Neural crest cell (in vitro differentiated cells): ENCODE measurements around the gene NUDC. TPM values are rescaled to one million over a fixed set of nuclear protein-coding genes. Genes with fewer than 3 reads are reported as not detected.

ENCODE experiments used
- DNase-seq: peaks from one replicate; pipeline ENCODE4 v3.0.0; 2021; ENCODE audit warnings: low read depth, mixed read lengths, low spot score
- H3K27ac Mint-ChIP-seq: one replicate; pipeline ENCODE4 v1.8.0; 2021; ENCODE audit warnings: mild to moderate bottlenecking, mixed read lengths; ENCODE audit not compliant: unreplicated experiment
- H3K27me3 Mint-ChIP-seq: 2 replicates; pipeline ENCODE4 v1.8.0; 2021; ENCODE audit warnings: low read depth, mild to moderate bottlenecking, mixed read lengths
- H3K36me3 Mint-ChIP-seq: 2 replicates; pipeline ENCODE4 v1.8.0; 2021; ENCODE audit warnings: low read depth, mild to moderate bottlenecking, mixed read lengths
- H3K4me1 Mint-ChIP-seq: 2 replicates; pipeline ENCODE4 v1.8.0; 2021; ENCODE audit warnings: mixed read lengths
- H3K4me3 Mint-ChIP-seq: one replicate; pipeline ENCODE4 v1.8.0; 2021; ENCODE audit warnings: mild to moderate bottlenecking, mixed read lengths
- H3K9me3 Mint-ChIP-seq: 2 replicates; pipeline ENCODE4 v1.8.0; 2021; ENCODE audit warnings: mixed read lengths
- CTCF ChIP-seq: fragments of 200-600 bp; sonication (generic); conservative IDR thresholded peaks from 2 replicates; pipeline ENCODE4 v1.5.0; 2021; ENCODE audit warnings: antibody characterized with exemption, mild to moderate bottlenecking
- total RNA-seq: library from RNA; stranded (reverse); gene quantifications from 2 replicates; pipeline ENCODE4 v1.2.1, GENCODE V29; 2021

The NUDC gene
- total RNA-seq, 1 donor from 2014 or later = 96.1 TPM

- no peak for DNase-seq
- no peaks in the 10 kb centered on the region for H3K36me3 Mint-ChIP-seq
- H3K4me1 Mint-ChIP-seq = no peaks in the 10 kb centered on the region
- no peak within 1 kb of the TSS for H3K4me3 Mint-ChIP-seq
- no peaks in the 10 kb centered on the region for H3K9me3 Mint-ChIP-seq
- TF ChIP-seq CTCF = no peak
- peaks cover 13% of the 10 kb centered on the region for H3K27me3 Mint-ChIP-seq
- H3K27ac Mint-ChIP-seq = peak within 1 kb of the TSS; percentile 19
Measured at GRCh38 chr1:26913754-26914619, 7.6 kb upstream of the NUDC start, which contains the start of gene NR0B2. NR0B2 (minus strand) TSS chr1:26913975; CDS start chr1:26913940, 35 bp downstream.

- Mint-ChIP-seq H3K4me1 (peaks cover 2% of the 10 kb centered on the region), H3K4me3 (no peak overlapping the region), H3K36me3 (no peaks in the 10 kb centered on the region), H3K27ac (no peak overlapping the region), H3K27me3 (peaks cover 7% of the 10 kb centered on the region), H3K9me3 (peaks cover 1% of the 10 kb centered on the region)
- no peak for DNase-seq
- no peak for TF ChIP-seq CTCF
Measured at GRCh38 chr1:26915204-26915842, 6.2 kb upstream of the NUDC start.

GRCh38 chr1:26921126-26921539 lies 410 bp upstream of the NUDC start:
- H3K9me3 Mint-ChIP-seq = peaks cover 3% of the 10 kb centered on the region
- H3K4me1 Mint-ChIP-seq = peaks cover 29% of the 10 kb centered on the region
- no peak for DNase-seq
- peak overlapping the region; percentile 98 for H3K27ac Mint-ChIP-seq
- no peak for TF ChIP-seq CTCF
- H3K36me3 Mint-ChIP-seq = peaks cover 7% of the 10 kb centered on the region
- no peaks in the 10 kb centered on the region for H3K27me3 Mint-ChIP-seq
- peak overlapping the region; percentile 90 for H3K4me3 Mint-ChIP-seq

GRCh38 chr1:26922431-26922729 lies 837 bp downstream of the NUDC start:
- no peak overlapping the region for H3K27ac Mint-ChIP-seq
- H3K4me1 Mint-ChIP-seq = peaks cover 29% of the 10 kb centered on the region
- H3K36me3 Mint-ChIP-seq = peaks cover 13% of the 10 kb centered on the region
- peaks cover 3% of the 10 kb centered on the region for H3K9me3 Mint-ChIP-seq
- no peak for TF ChIP-seq CTCF
- peak overlapping the region; percentile 90 for H3K4me3 Mint-ChIP-seq
- no peaks in the 10 kb centered on the region for H3K27me3 Mint-ChIP-seq
- DNase-seq = no peak

GRCh38 chr1:26922901-26923300 lies 1.4 kb downstream of the NUDC start:
- H3K9me3 Mint-ChIP-seq = peaks cover 3% of the 10 kb centered on the region
- H3K27me3 Mint-ChIP-seq = no peaks in the 10 kb centered on the region
- H3K4me3 Mint-ChIP-seq = peak overlapping the region; percentile 90
- peaks cover 29% of the 10 kb centered on the region for H3K4me1 Mint-ChIP-seq
- peaks cover 15% of the 10 kb centered on the region for H3K36me3 Mint-ChIP-seq
- H3K27ac Mint-ChIP-seq = no peak overlapping the region
- DNase-seq = no peak
- no peak for TF ChIP-seq CTCF
